Measurements from ENCODE around the gene CFHR4.
"Not testable (repeated sequence)": the region's sequence is repeated elsewhere in the genome, so short reads cannot be mapped to it uniquely, and the experiment has no call there.

Gene CFHR4

GRCh38 chr1:196887515-196888239 is at the start of gene CFHR4:
Gene CFHR4, plus strand, starts transcription at chr1:196888052. Its CDS starts 99 bp downstream, at chr1:196888151.
- DNase-seq (ENCODE audit: low read depth) = no peak

DNA sequence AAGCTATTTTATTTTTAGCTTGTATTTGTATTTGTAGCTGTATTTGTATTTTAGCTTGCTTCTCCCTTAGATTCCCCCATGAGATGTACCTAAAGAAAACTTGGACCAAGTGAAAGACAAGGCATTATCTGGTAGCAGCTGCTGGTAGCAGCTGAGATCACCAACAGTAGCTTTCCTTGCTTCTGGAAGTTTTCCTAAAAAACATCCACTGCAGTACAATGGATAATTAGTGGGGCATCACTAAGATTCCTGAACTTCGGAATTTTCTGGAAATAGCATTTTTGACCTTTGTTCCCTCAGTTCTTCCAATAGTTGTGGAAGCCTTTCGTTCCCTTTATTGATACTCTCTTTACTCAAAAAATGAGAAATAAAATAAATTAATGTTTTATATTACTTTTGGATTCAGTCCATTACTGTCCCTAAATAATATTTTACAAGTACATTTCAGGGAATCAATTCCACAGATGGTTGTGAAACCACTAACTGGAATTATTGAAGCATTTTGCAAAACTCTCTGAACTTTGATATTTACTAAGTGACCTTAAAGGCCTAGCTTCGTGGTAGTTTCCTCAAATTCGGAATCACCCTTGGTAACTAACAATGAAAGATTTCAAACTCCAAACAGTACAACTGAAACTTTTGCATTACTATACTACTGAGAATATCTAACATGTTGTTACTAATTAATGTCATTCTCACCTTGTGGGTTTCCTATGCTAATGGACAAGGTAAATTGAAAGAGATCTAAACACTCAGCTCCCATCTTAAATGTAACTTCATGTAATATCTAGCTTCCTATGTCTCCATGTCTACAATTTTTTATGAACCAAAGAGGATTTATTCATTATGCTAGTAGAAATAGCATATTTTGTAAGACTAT is 38.0 kb upstream of the CFHR4 start:
- DNase-seq (ENCODE audit: low read depth) = not testable (repeated sequence)

DNA sequence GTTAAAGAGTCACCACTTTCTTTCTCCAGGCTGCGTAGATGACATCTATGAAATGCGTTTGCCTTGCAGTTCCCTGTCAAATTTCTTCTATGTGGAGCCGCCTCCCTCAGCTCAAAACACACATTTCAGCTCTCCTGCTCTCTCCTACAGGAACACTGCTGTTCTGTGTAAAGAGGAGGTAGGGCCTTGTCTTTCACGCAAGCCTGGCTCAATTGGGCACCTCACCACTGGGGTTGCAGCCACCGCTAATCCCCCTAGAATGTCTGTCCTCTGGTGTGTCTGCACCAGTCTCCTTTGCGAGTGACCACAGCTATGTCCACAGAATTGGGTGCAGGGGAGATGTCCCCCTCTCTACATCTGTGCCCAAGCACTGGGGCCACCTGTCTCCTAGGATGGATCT is 31.8 kb upstream of the CFHR4 start:
- no peak for DNase-seq (ENCODE audit: low read depth)

- DNase-seq (ENCODE audit: low read depth) = no peak
These were observed 30.7 kb upstream of the CFHR4 start for GRCh38 chr1:196857188-196857587.

DNA sequence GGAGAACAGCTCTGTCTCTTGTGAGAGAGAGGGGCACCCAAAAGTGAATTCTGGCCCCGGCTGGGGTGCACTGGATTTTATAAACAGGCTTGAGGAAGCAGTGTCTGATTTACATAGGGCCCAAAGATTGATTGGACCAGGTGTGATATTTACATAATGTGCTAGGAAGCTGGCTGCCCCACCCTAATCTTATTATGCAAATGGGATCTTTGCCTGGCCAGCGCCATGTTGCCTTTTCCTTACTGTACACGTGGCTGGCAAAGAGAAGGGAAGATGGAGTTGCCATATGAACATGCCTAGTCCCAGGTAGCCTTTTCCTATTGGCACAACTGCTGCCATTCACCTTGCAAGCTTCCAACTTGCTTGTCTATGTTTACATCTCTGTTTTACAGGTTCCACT is 29.0 kb upstream of the CFHR4 start:
- no peak for DNase-seq (ENCODE audit: low read depth)

GRCh38 chr1:196860323-196860884 is 27.4 kb upstream of the CFHR4 start:
- DNase-seq (ENCODE audit: low read depth) = no peak

DNA sequence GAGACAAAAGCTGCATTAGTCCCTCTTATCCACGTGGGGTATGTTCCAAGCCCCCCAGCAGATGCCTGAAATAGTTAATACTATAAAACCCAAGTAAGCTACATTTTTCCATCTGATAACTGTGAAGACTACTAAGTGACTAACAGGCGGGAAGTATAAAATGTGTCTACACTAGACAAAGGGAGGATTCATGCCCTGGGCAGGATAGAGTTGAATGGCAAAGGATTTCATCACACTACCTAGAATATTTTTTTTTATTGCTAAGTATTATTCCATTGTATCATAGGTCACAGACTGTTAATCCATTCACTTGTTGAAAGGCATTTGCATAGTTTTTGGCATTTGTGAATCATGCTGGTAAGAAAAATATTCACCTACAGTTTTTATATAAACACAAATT is 26.4 kb upstream of the CFHR4 start:
- no peak for DNase-seq (ENCODE audit: low read depth)

GRCh38 chr1:196866974-196867373 is 20.9 kb upstream of the CFHR4 start:
- no peak for DNase-seq (ENCODE audit: low read depth)

- no peak for DNase-seq (ENCODE audit: low read depth)
These were observed 14.5 kb upstream of the CFHR4 start for GRCh38 chr1:196873385-196873784.

GRCh38 chr1:196875935-196876334 is 11.9 kb upstream of the CFHR4 start:
- no peak for DNase-seq (ENCODE audit: low read depth)

GRCh38 chr1:196877964-196878363 is 9.9 kb upstream of the CFHR4 start:
- DNase-seq (ENCODE audit: low read depth) = no peak

GRCh38 chr1:196886560-196886959 is 1.3 kb upstream of the CFHR4 start:
- DNase-seq (ENCODE audit: low read depth) = not testable (repeated sequence)

DNA sequence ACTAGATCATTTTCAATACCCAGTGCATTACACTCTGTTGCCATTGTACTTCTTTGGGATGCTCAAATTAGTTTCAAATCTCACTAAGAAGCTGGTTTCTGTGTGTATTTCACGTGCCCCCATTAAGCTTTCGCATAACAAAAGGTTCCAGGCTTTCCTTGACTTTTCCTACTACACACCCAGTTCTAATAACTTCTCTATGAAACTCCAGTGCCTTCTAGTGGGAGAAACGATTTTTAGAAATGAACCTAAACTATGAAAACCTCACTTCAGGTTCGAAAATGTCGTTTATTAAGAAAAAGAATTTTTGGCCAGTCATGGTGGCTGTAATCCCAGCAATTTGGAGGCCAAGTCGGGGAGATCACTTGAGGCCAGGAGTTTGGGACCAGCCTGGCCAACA is 2.8 kb downstream of the CFHR4 start:
- DNase-seq (ENCODE audit: low read depth) = no peak

DNA sequence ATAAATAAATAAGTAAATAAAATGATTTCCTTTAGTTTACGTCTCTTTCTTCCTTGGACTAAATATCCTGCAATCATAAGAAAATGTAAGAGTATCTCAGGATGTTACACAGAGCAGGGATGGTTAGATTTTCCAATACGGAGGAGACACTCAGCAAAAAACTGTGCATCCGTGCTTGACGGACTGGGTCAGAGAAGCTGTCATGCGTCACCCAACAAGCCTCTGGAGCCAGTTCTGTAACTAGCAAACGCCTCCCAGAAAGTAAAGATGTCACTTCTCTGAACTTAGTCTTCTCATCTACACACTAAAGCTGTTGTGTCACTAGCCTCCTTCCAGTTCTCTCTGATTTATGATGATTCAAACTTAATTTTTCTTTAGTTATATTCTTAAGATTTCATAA is 3.4 kb downstream of the CFHR4 start:
- DNase-seq (ENCODE audit: low read depth) = no peak

- DNase-seq (ENCODE audit: low read depth) = no peak
These were observed 8.5 kb downstream of the CFHR4 start for GRCh38 chr1:196896355-196896754.

DNA sequence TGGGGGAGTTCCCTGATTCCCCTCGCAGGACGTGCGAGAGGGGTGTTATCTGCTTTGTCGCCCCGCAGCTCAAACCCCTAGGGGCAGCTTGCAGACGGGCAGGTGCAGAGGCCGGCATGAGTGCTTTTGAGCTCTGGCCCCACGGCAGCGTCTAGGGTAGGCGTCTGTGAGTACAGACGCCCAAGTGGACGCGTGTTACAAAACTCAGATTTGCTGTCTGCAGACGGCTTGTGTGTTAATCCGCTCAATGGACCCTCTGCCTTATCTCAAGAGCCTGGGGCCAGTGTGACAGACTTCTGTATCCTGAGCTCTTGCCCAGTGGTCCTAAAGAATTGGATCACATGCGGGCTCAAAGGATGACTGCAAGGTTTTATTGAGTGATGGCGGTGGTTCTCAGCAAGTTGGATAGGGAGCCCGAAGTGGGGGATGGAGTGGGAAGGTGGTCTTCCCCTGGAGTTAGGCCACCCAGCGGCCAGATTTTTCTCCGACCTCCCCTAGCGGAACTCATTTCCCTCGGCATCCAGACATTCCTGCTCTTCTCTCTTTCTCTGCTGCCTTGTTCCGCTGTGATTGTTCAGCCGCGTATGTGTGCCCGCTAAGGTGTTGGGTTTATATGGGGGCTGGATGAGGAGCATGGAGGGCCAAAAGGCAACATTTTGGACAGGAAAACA is 9.4 kb downstream of the CFHR4 start:
- DNase-seq (ENCODE audit: low read depth) = no peak

- DNase-seq (ENCODE audit: low read depth) = no peak
These were observed 14.5 kb downstream of the CFHR4 start for GRCh38 chr1:196902344-196902743.

DNA sequence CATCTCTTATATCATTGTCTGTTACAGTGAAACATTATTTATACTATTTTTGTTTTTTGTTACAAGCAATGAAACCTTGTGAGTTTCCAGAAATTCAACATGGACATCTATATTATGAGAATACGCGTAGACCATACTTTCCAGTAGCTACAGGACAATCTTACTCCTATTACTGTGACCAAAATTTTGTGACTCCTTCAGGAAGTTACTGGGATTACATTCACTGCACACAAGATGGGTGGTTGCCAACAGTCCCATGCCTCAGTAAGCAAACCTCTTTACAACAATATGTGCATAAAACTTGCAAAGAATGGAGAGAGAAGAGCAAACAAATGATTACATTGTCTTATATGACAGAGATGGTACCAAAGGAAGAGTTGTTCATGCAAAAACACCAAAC is 22.4 kb downstream of the CFHR4 start:
- DNase-seq (ENCODE audit: low read depth) = no peak

DNA sequence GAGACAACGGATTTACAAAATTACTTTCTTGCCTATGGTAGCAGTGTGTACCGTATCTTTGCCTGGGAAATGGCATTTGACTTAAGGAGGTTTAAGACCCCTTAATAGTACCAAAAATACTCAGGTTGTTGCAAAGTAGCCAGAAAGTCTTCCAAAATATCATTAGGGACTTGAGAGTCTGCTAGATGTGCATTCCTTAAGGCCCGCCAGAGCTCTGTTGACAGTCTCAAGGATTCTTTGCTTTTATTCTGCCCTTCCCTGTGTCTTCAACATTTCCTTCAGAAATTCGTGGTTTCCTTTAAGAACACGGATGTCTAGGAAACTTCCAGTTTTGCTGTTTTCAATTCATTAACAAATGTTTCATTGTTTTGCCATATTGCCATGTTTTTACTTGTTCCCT is 24.4 kb downstream of the CFHR4 start:
- not testable (repeated sequence) for DNase-seq (ENCODE audit: low read depth)

GRCh38 chr1:196926839-196927238 is 39.0 kb downstream of the CFHR4 start:
- not testable (repeated sequence) for DNase-seq (ENCODE audit: low read depth)

GRCh38 chr1:196932853-196933252 is 45.0 kb downstream of the CFHR4 start:
- DNase-seq (ENCODE audit: low read depth) = not testable (repeated sequence)

DNA sequence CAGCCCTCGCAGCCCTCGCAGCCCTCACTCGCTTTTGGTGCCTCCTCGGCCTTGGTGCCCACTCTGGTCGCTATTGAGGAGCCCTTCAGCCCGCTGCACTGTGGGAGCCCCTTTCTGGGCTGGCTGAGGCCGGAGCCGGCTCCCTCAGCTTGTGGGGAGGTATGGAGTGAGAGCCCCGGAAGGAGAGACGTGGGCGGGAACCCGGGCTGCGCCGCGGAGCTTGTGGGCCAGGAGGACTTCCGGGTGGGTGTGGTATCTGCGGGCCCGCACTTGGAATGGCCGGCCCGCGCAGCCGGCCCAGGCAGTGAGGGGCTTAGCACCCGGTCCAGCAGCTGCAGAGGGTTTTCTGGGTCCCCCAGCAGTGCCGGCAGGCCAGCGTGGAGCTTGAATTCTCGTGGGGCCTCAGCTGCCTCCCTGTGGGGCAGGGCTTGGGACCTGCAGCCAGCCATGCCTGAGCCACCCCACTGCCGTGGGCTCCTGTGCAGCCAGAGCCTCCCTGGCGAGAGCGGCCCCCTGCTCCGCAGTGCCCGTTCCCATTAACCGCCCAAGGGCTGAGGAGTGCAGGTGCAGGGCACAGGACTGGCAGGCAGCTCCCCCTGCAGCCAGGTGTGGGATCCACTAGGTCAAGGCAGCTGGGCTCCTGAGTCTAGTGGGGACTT is 45.8 kb downstream of the CFHR4 start:
- DNase-seq (ENCODE audit: low read depth) = no peak

All from stimulated activated CD8-positive, alpha-beta memory T cell treated with anti-CD3 and anti-CD28 coated beads, Interleukin-7, amount 100 ng/mL, for 24 hours (primary cell).